PFSK-1 (cell line): ENCODE data around the gene ZNF483.

Source experiments
- FOXP2 ChIP-seq: optimal IDR thresholded peaks from 2 replicates; pipeline ENCODE3; 2011; ENCODE audit warnings: borderline replicate concordance, control low read depth, inconsistent platforms; ENCODE audit not compliant: insufficient read depth; ENCODE audit errors: extremely low read length, extremely low read depth
- POLR2AphosphoS5 ChIP-seq: IDR thresholded peaks from 2 replicates; pipeline ENCODE4 v1.6.1; 2012; ENCODE audit warnings: low read depth, mild to moderate bottlenecking, control low read depth, low read length, moderate library complexity
- SIN3A ChIP-seq: IDR thresholded peaks from 2 replicates; pipeline ENCODE4 v1.6.1; 2012; ENCODE audit warnings: mild to moderate bottlenecking, low read length, moderate library complexity, borderline replicate concordance; ENCODE audit not compliant: insufficient read depth
- TAF1 ChIP-seq: IDR thresholded peaks from 2 replicates; pipeline ENCODE4 v1.6.1; 2012; ENCODE audit warnings: low read length, control low read depth, borderline replicate concordance; ENCODE audit not compliant: insufficient read depth
- TF ChIP-seq, protein P1 (sequence below), 2 experiments: IDR thresholded peaks; 2 replicates each; pipeline versions ENCODE4 v1.6.1 to v1.8.0; 2011 to 2012; ENCODE audit warnings: low read depth in 2 of 2, low read length in 2 of 2, control low read depth in 1 of 2, inconsistent platforms in 1 of 2, mild to moderate bottlenecking in 1 of 2, moderate library complexity in 1 of 2; ENCODE audit not compliant: insufficient read depth in 1 of 2

The ZNF483 gene

DNA sequence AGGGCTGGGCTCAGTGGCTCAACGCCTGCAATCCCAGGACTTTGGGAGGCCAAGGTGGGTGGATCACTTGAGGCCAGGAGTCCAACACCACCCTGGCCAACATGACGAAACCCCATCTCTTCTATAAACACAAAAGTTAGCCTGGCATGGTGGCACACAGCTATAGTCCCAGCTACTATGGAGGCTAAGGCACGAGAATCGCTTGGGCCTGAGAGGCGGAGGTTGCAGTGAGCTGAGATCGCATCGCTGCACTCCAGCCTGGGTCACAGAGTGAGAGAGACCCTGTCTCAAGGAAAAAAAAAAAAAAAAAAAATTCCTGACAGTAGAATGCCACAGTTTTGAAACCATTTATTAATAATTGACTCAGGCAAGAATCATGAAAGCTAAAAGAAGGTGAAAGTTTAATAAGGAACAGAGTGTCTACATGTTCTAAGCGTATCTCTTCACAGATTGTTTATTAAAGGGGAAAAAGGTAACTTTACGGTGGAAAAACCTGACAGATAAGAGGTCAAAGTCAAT, 80.1 kb downstream of the ZNF483 start:
- TF ChIP-seq FOXP2 (no peak), SIN3A (no peak), TAF1 (no peak)

DNA sequence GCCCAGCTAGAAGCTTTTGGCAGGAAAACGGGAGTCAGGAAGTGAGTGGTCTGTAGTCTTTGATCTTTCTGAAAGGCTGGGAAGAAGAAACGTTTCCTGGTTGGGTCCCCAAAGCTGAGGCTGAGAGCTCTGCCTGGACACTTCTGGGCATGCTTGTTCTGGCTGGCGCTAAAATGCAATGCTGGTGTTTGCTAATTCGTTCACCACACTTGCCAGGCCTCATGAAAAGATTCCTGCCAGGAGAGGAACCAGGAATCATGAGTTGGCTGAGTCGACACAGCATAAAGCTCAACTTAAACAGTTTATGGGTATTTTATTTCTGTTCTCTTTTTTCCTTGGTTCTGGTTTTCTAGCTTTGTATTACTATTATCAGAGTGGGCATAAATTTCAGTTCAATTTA, 85.2 kb downstream of the ZNF483 start:
- TF ChIP-seq POLR2AphosphoS5: no peak
- TF ChIP-seq FOXP2: no peak
- TF ChIP-seq TAF1: no peak
- no peak for TF ChIP-seq SIN3A
- TF ChIP-seq, protein P1, sequence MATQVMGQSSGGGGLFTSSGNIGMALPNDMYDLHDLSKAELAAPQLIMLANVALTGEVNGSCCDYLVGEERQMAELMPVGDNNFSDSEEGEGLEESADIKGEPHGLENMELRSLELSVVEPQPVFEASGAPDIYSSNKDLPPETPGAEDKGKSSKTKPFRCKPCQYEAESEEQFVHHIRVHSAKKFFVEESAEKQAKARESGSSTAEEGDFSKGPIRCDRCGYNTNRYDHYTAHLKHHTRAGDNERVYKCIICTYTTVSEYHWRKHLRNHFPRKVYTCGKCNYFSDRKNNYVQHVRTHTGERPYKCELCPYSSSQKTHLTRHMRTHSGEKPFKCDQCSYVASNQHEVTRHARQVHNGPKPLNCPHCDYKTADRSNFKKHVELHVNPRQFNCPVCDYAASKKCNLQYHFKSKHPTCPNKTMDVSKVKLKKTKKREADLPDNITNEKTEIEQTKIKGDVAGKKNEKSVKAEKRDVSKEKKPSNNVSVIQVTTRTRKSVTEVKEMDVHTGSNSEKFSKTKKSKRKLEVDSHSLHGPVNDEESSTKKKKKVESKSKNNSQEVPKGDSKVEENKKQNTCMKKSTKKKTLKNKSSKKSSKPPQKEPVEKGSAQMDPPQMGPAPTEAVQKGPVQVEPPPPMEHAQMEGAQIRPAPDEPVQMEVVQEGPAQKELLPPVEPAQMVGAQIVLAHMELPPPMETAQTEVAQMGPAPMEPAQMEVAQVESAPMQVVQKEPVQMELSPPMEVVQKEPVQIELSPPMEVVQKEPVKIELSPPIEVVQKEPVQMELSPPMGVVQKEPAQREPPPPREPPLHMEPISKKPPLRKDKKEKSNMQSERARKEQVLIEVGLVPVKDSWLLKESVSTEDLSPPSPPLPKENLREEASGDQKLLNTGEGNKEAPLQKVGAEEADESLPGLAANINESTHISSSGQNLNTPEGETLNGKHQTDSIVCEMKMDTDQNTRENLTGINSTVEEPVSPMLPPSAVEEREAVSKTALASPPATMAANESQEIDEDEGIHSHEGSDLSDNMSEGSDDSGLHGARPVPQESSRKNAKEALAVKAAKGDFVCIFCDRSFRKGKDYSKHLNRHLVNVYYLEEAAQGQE (IDR thresholded peaks at IDR 0.05; ENCODE audit: insufficient read depth in 1 of 2, low read depth in 2 of 2, low read length in 2 of 2): no peak

DNA sequence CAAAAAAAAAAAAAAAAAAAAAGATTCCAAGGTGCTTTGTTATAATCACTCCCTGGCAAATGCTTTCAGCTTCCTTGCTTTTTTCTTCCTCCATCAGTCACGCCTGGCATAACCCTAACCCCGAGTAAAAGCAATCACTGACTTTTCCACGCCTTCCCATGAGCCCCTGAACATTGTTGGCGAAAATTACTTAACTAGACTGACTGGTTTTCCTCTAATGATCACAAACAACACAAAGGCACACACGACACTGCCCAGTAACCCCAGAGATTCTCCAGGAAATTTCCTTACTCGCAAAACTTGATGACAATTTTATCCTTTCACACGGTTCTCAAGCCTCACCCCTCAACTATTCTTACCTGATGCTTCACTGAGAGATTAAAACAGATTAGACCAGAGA, 85.9 kb downstream of the ZNF483 start:
- TF ChIP-seq FOXP2 (no peak), POLR2AphosphoS5 (no peak), TAF1 (no peak), SIN3A (no peak)
- TF ChIP-seq, protein P1 (IDR thresholded peaks at IDR 0.05; ENCODE audit: insufficient read depth in 1 of 2, low read depth in 2 of 2, low read length in 2 of 2): no peak

DNA sequence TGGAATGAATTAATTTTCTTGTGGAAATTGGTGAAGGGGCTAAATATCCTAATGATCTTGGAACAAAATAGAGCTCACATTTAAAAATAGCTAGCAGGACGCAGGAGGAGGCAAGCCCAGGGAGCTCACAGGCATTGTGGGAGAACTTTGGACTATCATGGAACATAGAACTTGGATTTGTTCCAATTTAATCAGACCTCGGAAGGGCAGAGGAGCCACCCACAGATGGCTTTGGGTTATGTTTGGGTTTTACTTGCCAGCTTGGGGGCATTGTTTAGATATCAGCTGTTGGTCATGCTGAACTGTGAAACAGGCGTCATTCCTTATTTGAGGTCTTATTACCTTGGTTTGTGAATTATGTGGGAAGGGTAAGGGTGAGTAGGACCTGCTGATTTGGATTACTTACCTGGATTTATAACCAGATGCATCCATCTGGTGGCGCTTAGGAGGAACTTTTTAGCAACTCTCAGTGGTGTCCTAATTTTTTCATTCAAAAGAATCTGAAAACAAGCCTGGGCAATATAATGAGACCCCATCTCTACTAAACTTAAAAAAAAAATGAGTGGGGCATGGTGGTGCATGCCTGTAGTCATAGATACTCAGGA, 88.6 kb downstream of the ZNF483 start:
- no peak for TF ChIP-seq TAF1
- no peak for TF ChIP-seq POLR2AphosphoS5
- TF ChIP-seq SIN3A: no peak
- TF ChIP-seq FOXP2: no peak
- TF ChIP-seq, protein P1 (IDR thresholded peaks at IDR 0.05; ENCODE audit: insufficient read depth in 1 of 2, low read depth in 2 of 2, low read length in 2 of 2): no peak

DNA sequence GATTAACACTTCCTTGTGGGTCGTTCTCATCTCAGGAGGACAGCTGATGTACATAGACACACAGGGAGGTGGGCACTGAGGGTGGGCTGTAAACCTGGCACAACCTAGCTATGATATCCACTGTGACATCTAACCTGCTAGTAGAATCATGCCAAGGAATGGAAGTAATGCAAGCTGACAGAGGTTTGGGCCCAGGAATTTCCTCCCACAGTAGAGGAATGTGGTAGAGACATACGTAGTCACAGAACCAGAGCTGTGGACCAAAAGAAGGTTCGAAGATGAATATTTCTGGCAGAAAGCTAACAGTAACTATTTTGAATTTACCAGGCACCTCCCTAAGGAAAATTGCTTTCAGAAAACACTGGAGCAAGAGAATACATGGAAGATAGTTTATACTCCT, 90.9 kb downstream of the ZNF483 start:
- TF ChIP-seq FOXP2 (no peak), TAF1 (no peak), POLR2AphosphoS5 (no peak), SIN3A (no peak)
- TF ChIP-seq, protein P1 (IDR thresholded peaks at IDR 0.05; ENCODE audit: insufficient read depth in 1 of 2, low read depth in 2 of 2, low read length in 2 of 2): no peak
